Measurements from ENCODE around the gene OR1K1. TPM values are rescaled to one million over a fixed set of nuclear protein-coding genes. Genes with fewer than 3 reads are reported as not detected.
A peak's percentile ranks its signal among the peaks of the same experiment; 100 is the strongest.
"Not testable (repeated sequence)": the region's sequence is repeated elsewhere in the genome, so short reads cannot be mapped to it uniquely, and the experiment has no call there.

Gene OR1K1
- polyA plus RNA-seq, 3 donors: not detected

DNA sequence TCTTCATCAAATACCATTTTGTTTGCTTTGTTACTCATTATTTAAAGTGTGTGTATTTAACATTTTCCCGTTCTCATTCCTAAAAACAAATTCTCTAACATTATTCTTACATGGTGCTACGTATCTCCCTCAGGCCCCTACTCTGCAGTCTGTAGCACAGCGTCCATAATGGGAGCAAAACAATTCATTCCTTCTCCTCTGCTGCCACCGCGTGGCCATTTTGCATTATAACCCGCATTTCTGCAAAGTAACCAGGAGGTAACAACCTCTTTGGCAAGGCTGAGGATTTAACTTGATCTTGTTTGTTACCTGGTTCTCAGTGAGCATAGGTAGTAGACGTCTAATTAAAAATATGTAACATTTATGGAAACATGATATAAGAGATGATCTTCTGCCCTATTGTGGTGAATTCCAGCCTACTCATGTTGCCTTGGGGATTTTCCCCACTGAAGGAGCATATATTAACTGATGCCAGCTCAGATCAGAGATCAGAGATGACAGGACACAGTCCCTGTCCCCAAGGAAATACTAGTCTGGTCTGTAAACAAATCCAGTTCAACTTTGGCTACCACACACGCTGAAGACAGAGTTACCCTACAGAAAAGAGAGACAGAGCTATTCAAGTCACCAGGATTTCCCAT lies 10.5 kb downstream of the OR1K1 start:
- DNase-seq: peak; percentile 80

GRCh38 chr9:122812736-122813135 lies 12.8 kb downstream of the OR1K1 start:
- DNase-seq: no peak

DNA sequence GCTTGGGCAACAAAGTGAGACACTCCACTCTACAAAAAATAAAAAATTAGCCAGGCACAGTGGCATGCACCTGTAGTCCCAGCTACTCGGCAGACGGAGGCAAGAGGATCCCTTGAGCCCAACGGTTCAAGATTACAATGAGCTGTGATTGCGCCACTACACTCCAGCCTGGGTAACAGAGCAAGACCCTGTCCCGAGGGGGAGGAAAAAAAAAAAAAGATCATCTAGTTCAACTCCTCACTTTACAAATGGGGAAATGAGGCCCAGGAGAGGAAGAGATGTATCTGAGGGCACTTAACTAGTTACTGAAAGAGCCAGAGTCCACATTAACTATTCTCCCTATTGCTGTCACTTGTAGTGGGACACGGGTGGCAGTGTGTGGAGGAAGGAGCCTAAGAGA lies 14.6 kb downstream of the OR1K1 start:
- DNase-seq: no peak

DNA sequence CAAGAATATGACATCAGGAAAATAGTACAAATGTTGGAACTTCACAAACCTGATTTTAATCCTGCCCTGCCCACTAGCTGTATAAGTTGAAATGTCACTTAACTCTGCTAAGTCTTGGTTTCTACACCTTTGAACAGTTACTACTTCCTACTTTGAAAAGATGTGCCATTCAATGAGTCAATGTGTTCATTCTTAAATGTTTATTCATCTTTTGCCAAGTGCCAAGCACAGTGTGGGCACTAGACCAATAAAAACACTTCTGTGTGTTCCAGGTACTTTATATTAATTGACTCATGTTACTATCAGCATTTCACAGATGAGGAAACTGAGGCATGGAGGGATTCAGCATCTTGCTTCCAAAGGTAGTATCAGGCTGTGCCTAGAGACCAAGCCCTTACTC lies 15.6 kb downstream of the OR1K1 start:
- no peak for DNase-seq

DNA sequence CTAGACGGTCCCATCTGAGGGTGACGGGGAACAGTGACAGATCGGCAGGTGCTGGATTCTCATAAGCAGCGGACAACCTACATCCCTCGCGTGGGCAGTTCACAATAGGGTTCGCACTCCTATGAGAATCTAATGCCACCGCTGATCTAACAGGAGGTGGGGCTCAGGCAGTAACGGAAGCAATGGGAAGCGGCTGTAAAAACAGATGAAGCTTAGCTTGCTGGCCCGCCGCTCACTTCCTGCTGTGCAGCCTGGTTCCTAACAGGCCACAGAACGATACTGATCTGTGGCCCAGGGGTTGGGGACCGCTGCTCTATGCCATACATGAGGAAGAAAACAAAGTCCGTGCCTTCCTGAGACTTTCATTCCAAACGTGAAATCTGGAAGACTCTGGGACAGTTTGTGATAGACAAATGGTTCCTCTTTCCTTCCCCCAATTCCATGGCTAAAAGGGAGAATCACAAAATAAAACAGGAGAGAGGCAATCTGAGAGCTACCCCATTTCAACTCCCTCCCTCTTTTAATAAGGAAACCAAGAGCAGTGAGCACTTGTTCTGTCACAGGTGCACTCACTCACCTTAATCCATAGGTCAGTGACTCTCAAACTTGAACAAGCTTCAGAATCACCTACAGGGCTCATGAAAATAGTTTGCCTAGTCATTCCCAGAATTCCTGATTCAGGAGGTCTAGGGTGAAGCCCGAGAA lies 16.4 kb downstream of the OR1K1 start:
- DNase-seq: no peak

DNA sequence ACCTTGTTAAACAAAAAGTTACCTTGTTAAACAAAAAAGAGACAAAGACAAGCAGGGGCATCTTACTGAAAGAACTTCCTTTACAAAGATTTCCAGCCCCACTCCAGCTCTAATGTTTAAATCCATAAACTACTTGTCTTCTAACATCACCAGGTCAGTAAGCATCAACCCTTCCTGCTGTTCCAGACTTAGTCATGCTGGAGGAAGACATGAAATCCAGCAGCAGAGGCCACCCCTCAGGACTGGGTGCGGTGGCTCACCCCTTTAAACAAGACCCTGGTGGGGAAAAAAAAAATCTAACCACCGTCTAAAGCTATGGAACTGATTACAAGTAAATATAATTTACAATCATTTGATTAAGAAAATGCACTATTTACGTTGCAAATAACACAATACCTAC lies 19.4 kb downstream of the OR1K1 start:
- DNase-seq: no peak

DNA sequence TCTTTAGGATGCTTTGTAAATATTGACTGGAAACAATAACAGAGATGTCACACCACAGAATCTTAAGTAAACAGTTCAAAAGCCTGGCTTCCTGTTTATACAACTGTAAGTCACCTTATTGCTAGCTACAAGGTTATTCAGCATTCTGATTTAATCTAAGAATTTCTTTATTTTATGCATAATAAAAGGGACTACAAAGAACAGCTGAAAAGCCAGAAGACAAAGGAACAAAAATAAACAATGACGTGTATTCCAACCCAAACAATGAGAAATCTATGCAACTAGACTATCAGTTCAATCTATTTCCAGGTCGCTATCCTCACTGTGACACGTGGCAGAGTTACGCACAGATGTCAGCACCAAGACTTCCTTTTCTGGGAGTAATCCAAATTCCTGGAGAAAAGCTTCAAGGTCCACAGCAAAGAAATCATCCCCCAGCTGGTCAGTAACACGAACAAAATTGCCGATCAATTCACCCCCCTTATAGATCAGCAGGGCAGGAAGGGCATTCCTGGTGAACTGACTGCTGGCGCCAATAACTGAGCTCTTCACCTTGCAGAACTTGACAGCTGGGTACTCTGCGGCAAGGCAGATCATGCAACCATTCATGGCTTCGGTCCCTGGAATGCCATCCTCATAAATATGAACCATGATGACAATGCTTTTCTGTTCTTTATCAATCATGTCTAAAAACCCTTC lies 20.0 kb downstream of the OR1K1 start:
- DNase-seq: no peak

DNA sequence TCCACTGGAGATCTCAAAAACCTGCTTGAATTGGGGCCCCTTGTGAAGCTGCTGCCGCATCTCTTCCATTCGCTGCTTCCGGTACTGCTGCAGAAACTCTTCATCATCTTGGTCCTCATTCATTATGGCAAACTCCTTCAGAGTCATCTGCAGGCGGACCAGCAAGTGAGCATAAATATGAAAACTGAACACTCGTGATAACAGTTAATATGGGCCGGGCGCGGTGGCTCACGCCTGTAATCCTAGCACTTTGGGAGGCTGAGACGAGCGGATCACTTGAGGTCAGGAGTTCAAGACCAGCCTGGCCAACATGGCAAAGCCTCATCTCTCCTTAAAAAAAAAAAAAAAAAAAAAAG lies 20.5 kb downstream of the OR1K1 start:
- no peak for DNase-seq

DNA sequence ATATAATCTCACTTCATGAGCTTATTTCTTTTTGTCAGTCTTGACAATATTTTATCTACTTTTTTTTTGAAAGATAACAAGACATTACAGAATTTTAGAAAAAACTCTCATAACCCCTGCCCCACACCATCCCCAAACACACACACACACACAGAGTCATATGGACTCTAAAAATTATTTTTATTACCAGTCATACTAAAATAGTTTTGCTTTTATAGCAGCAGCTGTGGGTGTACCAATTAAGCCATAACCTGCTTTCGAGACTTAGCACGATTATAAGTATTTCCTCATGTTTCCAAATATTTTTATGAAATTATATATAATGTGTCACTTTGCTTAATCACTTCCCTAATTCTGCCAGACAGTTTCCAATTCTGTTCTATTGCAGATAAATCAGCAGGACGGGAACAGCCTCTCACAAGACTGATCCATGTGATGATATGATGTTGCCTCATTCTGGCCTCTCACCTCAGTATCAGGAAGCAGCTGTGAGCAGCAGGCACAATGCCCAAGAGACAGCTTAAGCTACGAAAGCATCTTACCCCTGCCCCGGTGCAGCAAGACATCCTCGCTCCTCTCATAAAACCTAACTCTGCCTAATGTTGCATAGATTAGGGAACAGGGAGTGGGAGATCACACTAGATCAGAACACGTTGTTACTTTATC lies 21.5 kb downstream of the OR1K1 start:
- DNase-seq: no peak

GRCh38 chr9:122822056-122822455 lies 22.1 kb downstream of the OR1K1 start:
- DNase-seq: no peak

GRCh38 chr9:122822938-122823337 lies 23.0 kb downstream of the OR1K1 start:
- no peak for DNase-seq

DNA sequence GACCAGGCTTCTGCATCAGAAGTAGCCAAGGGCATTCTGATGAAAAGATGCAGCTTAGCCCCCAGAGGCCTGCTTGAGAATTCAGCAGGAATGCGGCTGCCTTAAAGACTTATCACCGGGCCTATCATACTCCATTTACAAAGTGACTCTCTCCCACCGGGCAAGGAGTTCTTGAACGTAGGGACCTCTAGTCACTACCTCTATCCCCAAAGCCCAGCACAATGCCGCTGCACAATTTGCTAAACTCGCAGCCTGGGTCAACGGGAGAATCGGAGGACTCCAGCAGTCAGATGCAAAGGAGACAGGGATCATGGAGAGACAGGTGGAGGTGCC lies 27.8 kb downstream of the OR1K1 start:
- DNase-seq: peak; percentile 23

- not testable (repeated sequence) for DNase-seq
These were observed 29.0 kb downstream of the OR1K1 start for GRCh38 chr9:122828965-122829284.

- no peak for DNase-seq
These were observed 32.3 kb downstream of the OR1K1 start for GRCh38 chr9:122832194-122832593.

DNA sequence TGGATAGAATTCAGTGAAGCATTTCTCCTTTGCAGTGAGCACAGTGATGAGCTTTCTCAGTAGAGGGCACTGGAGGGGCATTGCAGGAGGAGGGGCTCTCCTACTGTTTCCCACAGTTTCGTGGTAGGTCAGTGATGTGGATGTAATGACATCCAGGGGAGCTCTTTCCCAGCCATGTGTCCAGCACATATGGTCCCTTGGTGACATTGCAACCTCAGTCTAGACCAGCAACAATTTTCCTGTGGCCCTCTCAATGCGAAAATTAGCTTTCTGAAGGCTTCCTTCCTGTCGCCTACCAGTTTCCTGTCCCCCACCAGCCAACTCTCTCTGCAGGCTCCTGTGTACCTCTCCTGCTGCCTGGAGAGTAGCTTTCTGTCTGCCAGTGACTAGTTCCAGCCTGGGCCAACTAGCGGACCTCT lies 35.4 kb downstream of the OR1K1 start:
- DNase-seq: no peak

DNA sequence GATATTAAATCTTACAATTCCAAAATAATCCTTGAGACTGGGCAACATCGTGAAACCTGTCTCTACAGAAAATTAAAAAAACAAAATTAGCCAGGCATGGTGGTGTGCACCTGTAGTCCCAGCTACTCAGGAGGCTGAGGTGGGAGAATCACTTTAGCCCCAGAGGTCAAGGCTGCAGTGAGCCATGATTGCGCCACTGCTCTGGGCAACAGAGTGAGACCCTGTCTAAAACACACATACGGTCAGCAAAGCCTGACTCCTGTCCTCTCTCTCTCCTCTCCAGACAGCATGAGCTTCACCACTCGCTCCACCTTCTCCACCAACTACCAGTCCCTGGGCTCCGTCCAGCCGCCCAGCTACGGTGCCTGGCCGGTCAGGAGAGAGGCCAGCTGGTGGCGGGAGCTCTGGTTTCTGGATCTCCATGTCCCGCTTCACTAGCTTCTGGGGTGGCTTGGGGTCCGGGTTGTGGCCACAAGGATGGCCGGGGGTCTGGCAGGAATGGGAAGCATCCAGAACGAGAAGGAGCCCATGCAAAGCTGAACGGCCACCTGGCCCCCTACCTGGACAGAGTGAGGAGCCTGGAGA lies 37.4 kb downstream of the OR1K1 start:
- no peak for DNase-seq

GRCh38 chr9:122838441-122838840 lies 38.5 kb downstream of the OR1K1 start:
- not testable (repeated sequence) for DNase-seq

DNA sequence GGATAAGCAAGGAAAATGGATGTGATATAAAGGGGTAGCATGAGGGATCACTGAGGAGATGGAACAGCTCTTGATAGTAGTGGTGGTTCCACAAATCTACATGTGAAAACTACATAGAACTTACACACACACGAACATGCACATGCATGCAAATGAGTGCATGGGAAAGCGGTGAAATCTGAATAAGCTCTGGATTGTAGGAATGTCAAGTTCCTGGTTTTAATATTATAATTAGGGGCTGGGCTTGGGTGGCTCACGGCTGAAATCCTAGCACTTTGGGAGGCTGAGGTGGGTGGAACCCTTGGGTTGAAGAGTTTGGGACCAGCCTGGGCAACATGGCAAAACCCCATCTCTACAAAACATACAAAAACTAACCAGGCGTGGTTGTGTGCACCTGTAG lies 41.6 kb downstream of the OR1K1 start:
- no peak for DNase-seq

- no peak for DNase-seq
These were observed 44.2 kb downstream of the OR1K1 start for GRCh38 chr9:122844137-122844536.

DNA sequence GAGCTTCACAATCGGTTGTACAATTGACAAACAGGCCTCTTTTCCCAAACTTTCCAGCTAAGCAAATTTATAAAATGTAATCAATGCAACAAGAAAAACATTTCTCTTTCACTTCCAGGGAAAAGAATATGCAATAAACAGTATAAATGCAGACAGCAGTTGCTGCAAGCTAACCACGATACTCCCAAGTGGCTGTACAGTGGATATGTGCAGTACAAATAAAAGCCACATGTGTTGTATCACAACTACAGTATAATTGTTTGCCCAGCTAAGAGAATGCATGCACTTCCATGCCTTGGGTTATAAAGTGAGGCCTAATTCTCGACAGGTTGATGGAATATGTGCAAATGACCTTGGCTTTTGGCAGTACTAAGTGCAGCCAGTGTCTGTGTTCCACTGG lies 45.2 kb downstream of the OR1K1 start:
- no peak for DNase-seq

DNA sequence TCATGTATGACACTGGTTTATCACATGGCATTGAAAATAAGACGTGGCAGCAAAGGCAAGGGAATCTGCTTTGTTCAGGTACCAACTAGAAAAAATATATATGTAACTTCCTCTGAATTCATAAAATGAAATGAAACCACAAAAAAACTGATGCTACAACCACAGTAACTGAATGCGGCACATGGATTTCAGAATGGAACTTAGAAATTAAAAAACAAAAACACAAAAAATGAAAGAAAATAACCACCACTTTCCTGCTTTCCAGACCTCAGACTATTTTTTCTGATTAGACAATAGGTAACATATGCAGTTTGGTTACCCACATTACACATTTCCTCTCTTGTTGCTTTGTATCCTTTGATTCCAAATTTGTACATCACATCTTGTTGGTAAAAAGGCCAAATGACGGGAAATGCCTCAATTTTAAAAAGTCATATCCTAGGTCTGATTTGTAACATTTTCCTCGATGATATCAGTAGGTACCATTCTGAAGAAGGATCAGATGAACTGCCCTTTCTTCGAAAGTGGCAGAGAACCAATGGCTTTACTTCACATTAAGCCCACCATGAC lies 46.5 kb downstream of the OR1K1 start:
- no peak for DNase-seq

DNA sequence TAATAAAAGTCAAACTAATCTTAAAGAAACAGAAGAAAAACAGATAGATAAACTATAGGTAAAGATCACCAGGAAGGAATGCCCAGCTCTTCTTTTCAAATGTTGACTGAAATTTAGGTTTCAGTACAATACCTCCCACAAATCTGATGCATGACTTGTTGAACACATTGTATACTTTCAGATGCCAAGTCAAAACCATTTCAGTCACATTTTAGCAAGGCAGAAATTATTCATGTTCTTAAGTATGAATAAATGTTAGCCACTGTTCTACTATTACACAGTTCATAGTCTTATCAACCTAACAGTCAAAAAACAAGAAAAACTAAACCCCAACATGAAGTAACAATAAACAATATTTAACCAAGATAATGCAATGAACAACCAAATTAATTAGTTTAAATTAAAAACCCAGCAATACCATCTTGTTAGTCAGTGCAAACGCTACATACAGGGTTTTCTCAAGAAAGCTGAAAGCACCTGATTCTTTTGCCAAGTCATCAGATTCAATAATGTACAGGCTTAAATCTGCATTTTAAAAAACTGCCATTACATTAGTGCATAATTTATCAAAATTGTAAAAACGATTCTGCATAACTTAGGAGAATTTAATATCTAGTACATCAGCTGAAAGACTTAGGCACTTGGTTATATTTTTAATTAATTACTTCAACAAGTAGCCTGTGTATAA lies 48.5 kb downstream of the OR1K1 start:
- no peak for DNase-seq

All from renal pelvis (tissue), 4 donors.